GM18951 (cell line): ENCODE measurements around the gene ALKBH8.
"Not testable (repeated sequence)": the region's sequence is repeated elsewhere in the genome, so short reads cannot be mapped to it uniquely, and the experiment has no call there.

Source experiments
- POLR2A ChIP-seq: IDR thresholded peaks from 4 replicates; pipeline ENCODE4 v1.6.1; 2011; ENCODE audit warnings: mild to moderate bottlenecking; ENCODE audit not compliant: insufficient read length, insufficient read depth; ENCODE audit errors: extremely low read depth
- in situ Hi-C: fragments of 300-500 bp; cut with MboI; formaldehyde crosslinking; loops from one replicate; pipeline ENCODE4 v1.12.0; 2022; ENCODE audit warnings: low sequenced_read_pairs, mixed read lengths, inconsistent platforms; ENCODE audit not compliant: unreplicated experiment

ALKBH8 gene

DNA sequence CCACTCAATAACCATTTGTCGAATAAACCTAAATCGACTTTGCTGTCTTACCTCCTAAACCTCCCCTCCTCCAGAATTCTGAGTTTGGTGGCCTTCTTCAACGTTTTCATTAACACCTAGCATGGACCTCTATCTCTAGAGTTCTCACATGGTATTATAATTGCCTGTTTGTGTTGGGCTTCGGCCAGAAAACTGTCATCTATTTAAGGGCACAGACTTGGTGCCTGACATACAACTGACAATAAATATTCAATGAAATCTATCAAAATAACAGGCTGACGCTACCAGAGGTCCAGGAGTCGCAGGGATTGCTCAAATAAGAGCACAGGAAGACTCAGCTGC lies 687 bp downstream of the ALKBH8 start:
- in situ Hi-C loops: no loop called here

DNA sequence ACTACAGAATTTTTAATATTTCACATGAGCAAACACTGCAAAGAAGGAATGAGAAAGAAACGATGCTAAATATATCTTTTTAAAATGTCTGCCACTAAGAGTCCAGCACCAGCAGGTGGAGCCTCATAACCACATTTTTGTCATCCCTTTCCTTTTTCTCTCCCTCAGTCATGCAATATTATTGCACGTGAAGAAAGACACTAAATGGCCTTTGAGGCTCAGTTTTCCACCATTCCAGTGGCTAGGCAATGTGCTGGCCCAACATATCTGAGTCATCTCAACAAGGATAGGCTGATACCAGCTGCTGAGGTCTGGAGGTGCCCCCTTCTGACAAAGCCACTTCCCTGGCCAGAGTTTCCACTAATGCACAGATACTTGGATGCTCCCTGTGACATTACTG lies 1.8 kb downstream of the ALKBH8 start:
- in situ Hi-C loops: no loop called here
- no peak for TF ChIP-seq POLR2A

More for the DNA sequence above, 687 bp downstream of the ALKBH8 start:
- no peak for TF ChIP-seq POLR2A

DNA sequence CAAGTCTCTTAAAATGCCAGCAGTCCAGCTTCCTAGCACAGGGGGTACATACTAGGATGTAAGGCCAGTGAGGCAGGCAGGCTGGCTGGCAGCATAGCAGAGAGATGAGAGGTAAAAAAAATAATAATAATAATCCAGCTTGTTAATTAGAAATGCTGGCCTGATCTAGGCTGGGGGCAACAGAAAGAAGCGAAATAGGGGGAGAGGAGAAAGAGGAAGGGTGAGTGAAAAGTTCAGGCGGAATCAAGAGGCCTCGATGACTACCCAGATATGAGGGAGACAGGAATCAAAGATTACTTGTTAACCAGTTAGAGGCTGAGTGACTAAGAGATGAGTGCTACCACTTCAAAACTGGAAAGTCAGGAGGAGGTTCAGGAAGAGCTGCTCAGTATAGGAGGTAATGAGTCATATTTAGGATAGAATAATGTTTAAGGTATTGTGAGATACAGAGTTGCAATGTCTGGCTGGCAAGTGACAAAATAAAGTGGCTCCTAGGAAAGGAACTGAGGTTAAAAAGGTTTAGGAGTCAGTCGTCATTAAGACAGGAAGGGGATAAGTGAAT lies 2.8 kb downstream of the ALKBH8 start:
- TF ChIP-seq POLR2A: no peak
- in situ Hi-C loops: no loop called here

DNA sequence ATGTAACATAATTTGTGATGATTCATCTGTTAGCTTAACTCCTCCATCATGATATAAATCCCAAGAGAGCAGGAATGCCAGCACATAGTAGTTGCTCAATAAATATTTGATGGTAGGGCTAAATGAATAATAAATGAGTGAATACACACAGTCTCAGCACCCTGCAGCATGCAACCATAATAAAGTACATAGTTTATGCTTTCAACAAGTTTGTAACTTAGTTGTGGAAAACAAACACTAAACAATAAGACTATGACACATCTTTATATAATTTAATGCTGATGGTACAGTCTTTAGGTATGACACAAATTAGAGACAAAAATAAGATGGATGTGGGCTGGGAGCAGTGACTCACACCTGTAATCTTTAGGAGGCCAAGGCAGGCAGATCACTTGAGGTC lies 3.8 kb downstream of the ALKBH8 start:
- in situ Hi-C loops: no loop called here
- TF ChIP-seq POLR2A: no peak

DNA sequence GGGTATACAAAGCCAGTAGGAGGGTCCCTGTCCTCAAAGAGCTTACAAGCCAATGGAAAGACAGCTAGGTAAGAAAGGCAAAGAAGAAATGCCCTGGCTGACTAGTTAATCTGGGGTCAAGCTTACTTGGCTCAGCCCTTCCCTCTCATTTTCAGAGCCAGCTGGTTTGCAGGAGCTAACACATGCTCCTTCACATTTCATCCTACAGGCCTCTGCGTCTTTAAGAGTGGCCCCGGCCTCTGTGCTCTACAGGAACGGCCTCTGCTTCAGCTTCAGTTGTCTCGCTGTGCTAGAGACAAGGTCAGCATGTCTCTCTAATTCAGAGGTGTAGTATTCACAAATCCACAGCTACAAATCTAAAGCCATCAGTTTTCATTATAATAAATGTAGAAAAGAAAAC lies 15.2 kb downstream of the ALKBH8 start:
- TF ChIP-seq POLR2A: no peak
- in situ Hi-C loops: loop anchor here (10.0 kb wide), 1 partner anchor 134 kb away; no protein-coding TSS in a partner anchor

DNA sequence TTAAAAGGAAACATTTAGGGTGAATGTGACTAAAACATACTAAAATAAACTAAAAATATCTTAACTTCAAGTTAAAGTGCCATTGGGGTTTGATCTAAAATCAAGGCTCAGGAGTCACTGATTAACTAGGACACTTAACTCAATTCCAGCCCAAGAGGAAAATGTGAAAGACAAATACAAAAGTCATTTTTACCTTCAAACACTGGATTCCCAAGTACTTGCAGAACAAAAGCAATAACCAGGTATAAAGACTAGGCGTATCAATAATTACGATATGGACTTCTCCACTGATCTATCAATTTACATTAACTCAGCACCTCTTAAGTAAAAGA lies 15.6 kb downstream of the ALKBH8 start:
- in situ Hi-C loops: loop anchor here (10.0 kb wide), 1 partner anchor 135 kb away; no protein-coding TSS in a partner anchor
- TF ChIP-seq POLR2A: no peak

DNA sequence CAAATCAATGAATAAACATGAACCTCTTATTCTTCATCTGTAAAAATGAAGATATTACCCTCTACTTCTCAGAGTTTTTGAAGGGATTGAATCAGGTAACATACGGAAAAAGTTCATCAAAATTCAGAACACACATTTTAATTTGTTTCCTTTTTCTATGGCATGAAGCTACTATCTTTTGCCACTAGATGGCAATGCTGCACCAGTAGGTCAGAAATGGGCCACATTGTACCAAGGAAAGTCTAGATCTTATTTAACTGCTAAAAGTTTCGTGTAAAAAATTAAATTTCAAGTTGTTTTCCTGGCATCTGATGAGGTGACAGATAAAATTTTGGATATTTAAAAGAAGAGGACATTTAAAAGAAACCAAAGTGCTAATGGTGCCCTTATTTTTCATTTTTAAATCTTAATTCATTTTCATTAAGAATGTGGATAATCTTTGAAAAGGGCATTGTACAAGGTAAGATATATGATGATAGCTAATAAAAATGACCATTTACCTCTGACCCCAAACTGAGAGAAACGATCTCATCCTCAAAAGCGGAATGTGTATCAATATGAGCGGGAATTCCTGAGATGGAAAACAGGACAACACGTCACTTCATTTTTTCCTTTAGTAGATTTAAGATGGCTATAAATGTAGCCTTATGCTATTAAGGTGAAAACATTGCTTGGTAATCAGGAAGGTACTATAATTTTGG lies 16.1 kb downstream of the ALKBH8 start:
- TF ChIP-seq POLR2A: no peak
- in situ Hi-C loops: no loop called here

DNA sequence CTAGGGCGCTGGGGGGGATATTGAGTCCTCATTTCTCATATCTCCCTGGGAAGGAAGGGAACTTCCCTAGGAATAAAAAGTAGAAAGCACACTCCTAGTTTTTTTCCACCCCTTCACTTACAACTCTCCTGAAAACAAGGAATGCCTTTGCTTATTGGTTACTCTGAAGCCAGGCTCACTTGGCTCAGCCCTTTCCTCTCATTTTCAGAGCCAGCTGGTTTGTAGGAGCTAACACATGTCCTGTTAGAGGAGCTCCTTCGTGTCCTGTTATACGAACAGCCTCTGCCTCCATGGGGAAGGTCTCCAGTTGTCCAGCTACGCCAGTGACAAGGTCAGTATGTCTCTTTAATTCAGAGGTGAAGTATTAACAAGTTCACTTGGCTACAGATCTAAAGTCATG lies 17.6 kb downstream of the ALKBH8 start:
- in situ Hi-C loops: no loop called here
- no peak for TF ChIP-seq POLR2A

DNA sequence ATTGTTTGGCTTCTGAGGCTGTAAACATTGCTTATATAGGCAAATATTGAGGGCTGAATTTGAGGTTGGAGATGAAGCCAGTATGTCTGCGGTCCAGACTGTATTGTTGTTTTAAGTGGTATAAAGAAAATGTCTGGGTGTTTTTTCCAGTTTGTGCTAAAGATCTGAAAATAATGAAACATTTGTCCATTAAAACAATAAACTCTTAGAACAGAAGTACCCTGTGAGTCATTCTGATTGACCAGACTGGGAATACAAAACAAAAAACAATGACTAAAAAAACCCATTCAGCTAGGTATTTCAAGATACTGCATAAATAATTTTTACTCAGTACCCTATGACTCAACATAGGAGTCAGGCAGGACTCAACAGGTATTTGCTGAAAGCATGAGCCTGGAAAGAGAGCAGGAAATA lies 20.4 kb downstream of the ALKBH8 start:
- TF ChIP-seq POLR2A: no peak
- in situ Hi-C loops: no loop called here

DNA sequence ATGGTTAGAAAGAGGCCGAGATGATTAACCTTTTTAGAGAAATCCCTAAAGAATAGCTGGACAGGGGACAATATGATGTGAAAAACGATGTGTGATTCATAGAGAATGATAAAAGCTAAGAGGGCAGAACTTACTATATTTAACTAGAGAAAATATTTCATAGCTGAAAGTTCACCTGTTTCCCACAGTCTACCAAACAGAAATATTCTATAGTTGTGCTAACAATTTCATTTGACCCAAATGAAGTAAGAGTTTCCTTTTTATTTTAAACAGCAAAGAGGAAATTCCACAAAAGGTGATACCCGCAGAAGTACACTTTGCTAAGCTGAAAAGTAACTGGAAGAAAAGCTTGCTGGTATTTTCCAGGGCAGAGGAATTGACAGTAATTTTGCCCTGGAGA lies 26.7 kb downstream of the ALKBH8 start:
- no peak for TF ChIP-seq POLR2A
- in situ Hi-C loops: no loop called here

DNA sequence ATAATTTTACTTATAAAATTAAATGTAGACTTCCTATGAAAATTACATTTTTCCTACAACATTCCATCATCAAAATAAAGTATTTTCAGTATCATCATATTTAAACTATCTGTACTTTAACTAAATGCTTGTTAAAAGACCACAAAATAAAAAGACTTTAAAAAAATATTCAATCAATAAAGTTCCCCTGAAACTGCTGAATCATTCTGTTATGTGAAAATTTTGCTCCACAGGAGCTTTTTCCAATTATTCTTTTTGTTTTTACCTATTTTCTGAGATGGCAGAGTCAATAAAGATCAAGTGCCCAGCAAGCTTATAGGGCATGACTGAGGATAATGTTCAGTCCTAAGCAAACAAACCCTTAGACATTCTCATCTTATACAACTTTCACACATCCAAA lies 27.3 kb downstream of the ALKBH8 start:
- no peak for TF ChIP-seq POLR2A
- in situ Hi-C loops: no loop called here

DNA sequence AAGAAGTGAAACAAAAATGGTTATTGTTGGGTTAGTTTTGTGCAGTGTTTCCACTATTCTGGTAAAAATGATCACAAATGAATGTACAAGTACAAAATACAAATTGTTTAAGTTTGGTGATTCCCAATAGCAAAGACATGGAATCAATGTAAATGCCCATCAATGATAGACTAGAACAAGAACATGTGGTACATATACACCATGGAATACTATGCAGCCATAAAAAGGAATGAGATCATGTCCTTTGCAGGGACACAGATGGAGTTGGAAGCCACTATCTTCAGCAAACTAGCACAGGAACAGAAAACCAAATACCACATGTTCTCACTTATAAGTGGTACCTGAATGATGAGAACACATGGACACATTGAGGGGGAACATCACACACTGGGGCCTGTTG lies 28.4 kb downstream of the ALKBH8 start:
- in situ Hi-C loops: not testable (repeated sequence)

DNA sequence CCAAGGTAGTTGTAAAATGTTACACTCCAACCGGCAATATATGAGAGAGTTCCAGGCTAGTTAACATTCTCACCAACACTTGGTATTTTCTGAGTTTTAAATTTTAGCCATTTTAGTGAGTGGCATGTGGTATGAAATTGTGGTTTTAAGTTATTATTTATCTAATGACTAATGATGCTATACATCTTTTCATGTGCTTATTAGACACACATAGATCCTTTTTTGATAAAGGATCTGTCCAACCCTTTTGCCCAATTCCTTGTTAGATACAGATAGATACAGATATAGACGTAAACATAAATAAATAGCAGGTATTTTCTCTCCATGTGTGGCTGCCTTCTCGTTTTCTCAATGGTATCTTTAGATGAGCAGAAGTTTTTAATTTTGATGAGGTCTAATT lies 39.3 kb downstream of the ALKBH8 start:
- TF ChIP-seq POLR2A: no peak
- in situ Hi-C loops: no loop called here

DNA sequence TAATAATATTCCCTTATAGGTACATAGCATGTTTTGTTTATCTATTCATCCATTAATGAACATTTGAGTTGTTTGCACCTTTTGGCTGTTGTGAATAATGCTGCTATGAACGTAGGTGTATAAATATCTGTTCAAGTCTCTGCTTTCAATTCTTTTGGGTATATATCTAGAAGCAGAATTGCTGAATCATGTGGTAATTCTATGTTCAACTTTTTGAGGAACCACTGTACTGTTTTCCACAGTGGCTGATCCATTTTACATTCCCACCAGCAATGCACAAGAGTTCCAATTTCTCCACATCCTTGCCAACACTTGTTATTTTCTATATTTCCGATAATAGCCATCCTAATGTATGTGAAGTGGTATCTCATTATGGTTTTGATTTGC lies 56.7 kb downstream of the ALKBH8 start:
- in situ Hi-C loops: no loop called here
- no peak for TF ChIP-seq POLR2A
